Gastrocnemius medialis (tissue), 4 donors: Measurements from ENCODE around the gene WDR37. TPM values are rescaled to one million over a fixed set of nuclear protein-coding genes. Genes with fewer than 3 reads are reported as not detected.

ENCODE experiments used
- ATAC-seq, 2 donors: fragments of 150-250 bp; one replicate each; pipeline ENCODE4 v1.9.1; 2016
- DNase-seq, 2 donors: peaks; one replicate each; pipeline ENCODE4 v3.0.0-alpha.2; 2019
- H3K27ac ChIP-seq, 4 donors: fragments of 200-600 bp; sonication (generic); 1 replicate in 1 of 4; 2 replicates in 3 of 4; pipeline ENCODE4 v1.5.1; 2016 to 2018; ENCODE audit warnings: mild to moderate bottlenecking in 2 of 4, moderate library complexity in 1 of 4
- H3K27me3 ChIP-seq, 3 donors: fragments of 200-600 bp; sonication (generic) in 2 of 3; 1 replicate in 1 of 3; 2 replicates in 2 of 3; pipeline versions ENCODE4 v1.5.1 to v1.6.0; 2016 to 2019; ENCODE audit warnings: mild to moderate bottlenecking in 1 of 3, moderate library complexity in 1 of 3
- H3K36me3 ChIP-seq, 2 donors: fragments of 200-600 bp; sonication (generic) in 1 of 2; one replicate each; pipeline ENCODE4 v1.5.1; 2017 to 2018
- H3K4me1 ChIP-seq, 2 donors: fragments of 200-600 bp; sonication (generic) in 1 of 2; one replicate each; pipeline ENCODE4 v1.5.1; 2016 to 2017; ENCODE audit warnings: mild to moderate bottlenecking in 2 of 2
- H3K4me3 ChIP-seq, 4 donors: fragments of 200-600 bp; sonication (generic) in 3 of 4; 1 replicate in 1 of 4; 2 replicates in 3 of 4; pipeline ENCODE4 v1.5.1; 2016 to 2019; ENCODE audit warnings: mild to moderate bottlenecking in 2 of 4
- H3K9me3 ChIP-seq, 3 donors: fragments of 200-600 bp; sonication (generic) in 2 of 3; 1 replicate in 1 of 3; 2 replicates in 2 of 3; pipeline ENCODE4 v1.5.1; 2016 to 2019
- POLR2A ChIP-seq, 2 donors: fragments of 450-650 bp; IDR thresholded peaks; one replicate each; pipeline ENCODE4 v1.6.1; 2017; ENCODE audit warnings: antibody characterized with exemption in 2 of 2, mild to moderate bottlenecking in 2 of 2, moderate library complexity in 2 of 2
- in situ Hi-C, 4 donors: fragments of 200-750 bp; cut with MboI; loops; one replicate each; pipeline versions ENCODE4 v1.15.0 to v1.8.0; 2017; ENCODE audit warnings: low sequenced_read_pairs in 4 of 4
- intact Hi-C: fragments of 100-400 bp; cut with DNase I; formaldehyde crosslinking; loops from one replicate; pipeline ENCODE4 v1.15.1; 2023; ENCODE audit warnings: low total_unique reads
- total RNA-seq, 4 donors: library from RNA; depleted of rRNA; stranded (reverse); fragments of >200 nt; gene quantifications; one replicate each; pipeline versions ENCODE4 v1.1.0 to v1.2.3, GENCODE V29; 2016
- TF ChIP-seq, protein P1 (sequence below), 5 experiments: fragments of 450-650 bp in 3 of 5; fragments of 200-600 bp in 2 of 5; sonication (generic) in 2 of 5; IDR thresholded peaks in 4 of 5; conservative IDR thresholded peaks in 1 of 5; 1 replicate in 4 of 5; 2 replicates in 1 of 5; pipeline ENCODE4 v1.5.1; 2016 to 2019; ENCODE audit warnings: antibody characterized with exemption in 5 of 5, mild to moderate bottlenecking in 3 of 5, moderate library complexity in 3 of 5

WDR37 gene
- total RNA-seq, 4 donors from 2014 or later = 18.4 to 26.2 (median 23.2) TPM

GRCh38 chr10:1020958-1021357 is 35.2 kb upstream of the WDR37 start:
- Histone ChIP-seq H3K27me3 (no peaks in the 10 kb centered on the region), H3K36me3 (peaks cover 0 to 53% of the 10 kb centered on the region in 2 donors), H3K27ac (no peak overlapping the region), H3K4me1 (peaks cover 20 to 26% of the 10 kb centered on the region in 2 donors), H3K4me3 (no peak overlapping the region), H3K9me3 (no peaks in the 10 kb centered on the region)
- TF ChIP-seq POLR2A (IDR thresholded peaks at IDR 0.05) = no peak
- TF ChIP-seq, protein P1, sequence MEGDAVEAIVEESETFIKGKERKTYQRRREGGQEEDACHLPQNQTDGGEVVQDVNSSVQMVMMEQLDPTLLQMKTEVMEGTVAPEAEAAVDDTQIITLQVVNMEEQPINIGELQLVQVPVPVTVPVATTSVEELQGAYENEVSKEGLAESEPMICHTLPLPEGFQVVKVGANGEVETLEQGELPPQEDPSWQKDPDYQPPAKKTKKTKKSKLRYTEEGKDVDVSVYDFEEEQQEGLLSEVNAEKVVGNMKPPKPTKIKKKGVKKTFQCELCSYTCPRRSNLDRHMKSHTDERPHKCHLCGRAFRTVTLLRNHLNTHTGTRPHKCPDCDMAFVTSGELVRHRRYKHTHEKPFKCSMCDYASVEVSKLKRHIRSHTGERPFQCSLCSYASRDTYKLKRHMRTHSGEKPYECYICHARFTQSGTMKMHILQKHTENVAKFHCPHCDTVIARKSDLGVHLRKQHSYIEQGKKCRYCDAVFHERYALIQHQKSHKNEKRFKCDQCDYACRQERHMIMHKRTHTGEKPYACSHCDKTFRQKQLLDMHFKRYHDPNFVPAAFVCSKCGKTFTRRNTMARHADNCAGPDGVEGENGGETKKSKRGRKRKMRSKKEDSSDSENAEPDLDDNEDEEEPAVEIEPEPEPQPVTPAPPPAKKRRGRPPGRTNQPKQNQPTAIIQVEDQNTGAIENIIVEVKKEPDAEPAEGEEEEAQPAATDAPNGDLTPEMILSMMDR (IDR thresholded peaks at IDR 0.05 in 4 of 5, conservative IDR thresholded peaks at IDR 0.05 in 1 of 5) = no peak
- intact Hi-C loops = no loop called here
- ATAC-seq (no peak), DNase-seq (no peak)
- in situ Hi-C loops = no loop called here

GRCh38 chr10:1022413-1022812 is 33.8 kb upstream of the WDR37 start:
- Histone ChIP-seq H3K4me1 (peaks cover 32 to 38% of the 10 kb centered on the region in 2 donors), H3K27ac (peak overlapping the region; percentile 85 to 95 (median 90)), H3K9me3 (no peaks in the 10 kb centered on the region), H3K4me3 (peak overlapping the region in 2 of 4 donors; percentile 5 to 30), H3K27me3 (no peaks in the 10 kb centered on the region), H3K36me3 (peaks cover 0 to 38% of the 10 kb centered on the region in 2 donors)
- in situ Hi-C loops = no loop called here
- ATAC-seq (peak; percentile 56 to 67), DNase-seq (peak; percentile 55 to 56)
- TF ChIP-seq, protein P1 (IDR thresholded peaks at IDR 0.05 in 4 of 5, conservative IDR thresholded peaks at IDR 0.05 in 1 of 5) = no peak
- intact Hi-C loops = no loop called here

GRCh38 chr10:1024103-1024502 is 32.1 kb upstream of the WDR37 start:
- DNase-seq = no peak
- intact Hi-C loops (no loop called here), in situ Hi-C loops (no loop called here)
- ATAC-seq = no peak
- H3K27ac ChIP-seq = peak overlapping the region; percentile 85 to 95 (median 90)
- H3K27me3 ChIP-seq = no peaks in the 10 kb centered on the region
- peak overlapping the region in 3 of 4 donors; percentile 30 to 47 (median 39) for H3K4me3 ChIP-seq
- TF ChIP-seq, protein P1 (IDR thresholded peaks at IDR 0.05 in 4 of 5, conservative IDR thresholded peaks at IDR 0.05 in 1 of 5) = no peak
- TF ChIP-seq POLR2A (IDR thresholded peaks at IDR 0.05) = no peak
- peaks cover 37 to 38% of the 10 kb centered on the region in 2 donors for H3K4me1 ChIP-seq
- H3K36me3 ChIP-seq = peaks cover 0 to 24% of the 10 kb centered on the region in 2 donors
- no peaks in the 10 kb centered on the region for H3K9me3 ChIP-seq

GRCh38 chr10:1025683-1026082 is 30.5 kb upstream of the WDR37 start, which contains the start of gene IDI2:
TSS of gene IDI2 (minus strand) at chr10:1025859. CDS start at chr10:1024723, 1,136 bp downstream.
- no peak for DNase-seq
- Histone ChIP-seq H3K27me3 (no peaks in the 10 kb centered on the region), H3K9me3 (no peaks in the 10 kb centered on the region), H3K4me1 (peaks cover 37 to 38% of the 10 kb centered on the region in 2 donors), H3K27ac (peak within 1 kb of the TSS; percentile 85 to 95 (median 90)), H3K36me3 (peaks cover 0 to 10% of the 10 kb centered on the region in 2 donors), H3K4me3 (peak within 1 kb of the TSS in 3 of 4 donors; percentile 39 to 47 (median 40))
- TF ChIP-seq, protein P1 (IDR thresholded peaks at IDR 0.05 in 4 of 5, conservative IDR thresholded peaks at IDR 0.05 in 1 of 5) = no peak
- TF ChIP-seq POLR2A (IDR thresholded peaks at IDR 0.05) = peak; percentile 26 to 70
- peak; percentile 67 to 77 for ATAC-seq
- in situ Hi-C loops (no loop called here), intact Hi-C loops (loop anchor here (2.0 to 5.0 kb wide), 2 partner anchors 23 to 153 kb away; partner anchors contain the start of gene IDI1)
